Astrocyte (in vitro differentiated cells and primary cell): Measurements from ENCODE around the gene PDE4A.

Experiments
- CTCF ChIP-seq: IDR thresholded peaks from 2 replicates; pipeline ENCODE4 v1.5.1; 2011; ENCODE audit warnings: low read depth, mild to moderate bottlenecking, inconsistent platforms, low read length, moderate library complexity; ENCODE audit not compliant: insufficient read depth
- EZH2 ChIP-seq: IDR thresholded peaks from 2 replicates; pipeline ENCODE4 v1.6.1; 2012; ENCODE audit warnings: mild to moderate bottlenecking, low read length, inconsistent platforms; ENCODE audit not compliant: insufficient read depth

GRCh38 chr19:10473192-10473591 lies 52.9 kb downstream of the PDE4A start:
- TF ChIP-seq CTCF = no peak
- TF ChIP-seq EZH2 = no peak
